GM18520 (cell line): ENCODE data around the gene LRBA.

Experiments
- ATAC-seq: cut with Tn5 transposase; IDR thresholded peaks from one replicate; pipeline ENCODE4 v1.9.1; 2021; ENCODE audit not compliant: unreplicated experiment

The LRBA gene

DNA sequence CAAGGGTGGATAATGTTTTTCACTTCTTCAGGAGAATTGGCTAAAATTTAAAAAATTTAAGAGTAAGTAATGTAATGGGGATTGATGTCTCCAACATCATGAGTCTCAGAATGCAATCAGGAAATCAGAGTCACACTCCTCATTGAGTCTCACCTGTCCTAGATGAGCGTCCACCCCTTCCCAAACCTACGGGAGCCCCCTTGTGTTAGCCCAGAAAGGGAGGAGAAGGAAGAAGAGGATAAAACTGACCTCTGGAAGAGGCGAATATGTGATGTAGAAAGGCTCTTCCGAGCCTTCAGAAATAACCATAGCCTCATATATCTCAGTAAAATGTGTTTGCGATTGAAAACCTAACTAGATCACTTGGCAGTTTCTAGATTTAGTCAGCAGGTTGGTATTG is 779.8 kb downstream of the LRBA start:
- no peak for ATAC-seq

DNA sequence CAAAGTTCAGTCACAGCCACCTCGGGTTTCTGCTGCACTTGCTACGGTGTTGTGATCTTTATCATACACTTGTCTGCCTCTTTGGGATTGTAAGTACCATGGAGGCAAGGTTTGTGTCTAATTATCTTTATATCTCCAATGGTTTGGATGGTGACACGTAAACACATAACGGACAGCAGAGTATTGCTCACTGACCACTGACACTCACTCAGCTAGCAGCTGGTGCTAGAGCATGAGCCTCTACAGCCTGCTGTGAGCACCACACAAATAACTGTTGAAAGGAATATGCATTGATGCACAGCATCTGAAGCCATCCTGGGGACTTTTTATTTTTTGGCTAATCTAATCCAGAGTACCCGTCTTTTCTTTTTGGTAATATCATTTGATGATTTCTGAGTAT is 780.8 kb downstream of the LRBA start:
- ATAC-seq: no peak

DNA sequence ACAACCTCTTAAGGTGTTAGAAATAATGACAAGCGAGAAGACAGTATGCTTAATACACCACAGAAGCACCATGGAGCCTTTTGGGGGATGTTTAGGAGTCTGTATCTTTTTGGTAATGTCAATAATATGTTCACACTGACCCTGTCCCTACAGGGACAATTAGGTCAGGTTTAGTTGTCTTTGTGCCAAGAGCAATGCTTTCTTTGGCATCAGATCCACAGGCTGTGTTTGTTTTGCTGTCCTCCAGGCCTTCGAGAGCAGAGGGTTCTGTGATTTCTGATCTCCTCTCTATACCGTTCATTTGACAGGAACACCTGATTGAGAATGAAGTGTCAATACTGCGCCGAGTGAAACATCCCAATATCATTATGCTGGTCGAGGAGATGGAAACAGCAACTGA is 783.1 kb downstream of the LRBA start:
- ATAC-seq: no peak

DNA sequence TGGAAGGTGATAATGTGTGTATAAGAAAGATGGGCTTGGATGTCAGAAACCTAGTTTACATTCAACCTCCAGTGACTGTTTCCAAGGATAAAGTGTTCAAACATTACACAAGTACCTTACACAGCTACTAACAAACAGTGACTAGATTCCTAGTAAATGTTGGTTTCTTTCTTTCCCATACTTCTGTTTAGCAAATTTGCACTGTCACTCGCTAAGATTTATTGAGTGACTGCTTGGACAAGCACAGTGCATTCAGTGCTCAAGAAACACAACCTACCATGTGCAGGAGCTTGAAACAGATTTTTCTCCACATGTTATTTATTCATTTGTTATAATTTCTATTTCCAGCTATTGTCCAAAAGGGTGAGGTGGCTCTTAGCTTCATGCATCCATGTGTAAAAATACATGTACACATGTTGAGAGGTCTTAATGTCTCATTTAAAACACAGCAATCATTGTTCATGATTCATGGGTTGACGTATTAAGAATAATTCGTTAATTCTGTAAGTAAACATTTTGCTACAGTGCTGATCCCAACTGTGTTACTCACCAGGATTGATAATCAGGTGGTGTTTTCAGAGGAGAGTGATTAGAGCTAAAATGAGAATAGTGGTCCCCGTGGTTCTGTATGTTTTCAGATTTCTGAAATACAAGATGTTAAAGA is 783.8 kb downstream of the LRBA start:
- no peak for ATAC-seq

DNA sequence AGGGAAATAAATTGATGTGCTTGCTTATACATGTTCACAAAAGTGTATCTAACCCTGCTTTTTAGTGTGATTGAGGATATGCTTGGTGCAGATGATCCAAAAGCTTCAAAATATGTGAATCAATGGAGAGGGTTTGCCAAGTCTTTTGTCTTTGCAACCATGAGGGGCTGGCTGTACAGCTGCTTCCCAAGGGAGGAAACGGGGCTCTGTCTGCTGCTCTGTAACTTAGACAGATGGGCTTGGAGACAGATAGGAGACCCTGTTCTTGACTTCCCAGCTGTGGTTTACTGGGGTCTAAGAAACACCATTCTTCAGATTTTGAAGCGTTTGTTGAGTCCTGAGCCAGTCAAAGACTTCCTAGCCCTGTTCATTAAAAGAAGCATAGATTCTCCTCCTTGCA is 784.5 kb downstream of the LRBA start:
- ATAC-seq: no peak

DNA sequence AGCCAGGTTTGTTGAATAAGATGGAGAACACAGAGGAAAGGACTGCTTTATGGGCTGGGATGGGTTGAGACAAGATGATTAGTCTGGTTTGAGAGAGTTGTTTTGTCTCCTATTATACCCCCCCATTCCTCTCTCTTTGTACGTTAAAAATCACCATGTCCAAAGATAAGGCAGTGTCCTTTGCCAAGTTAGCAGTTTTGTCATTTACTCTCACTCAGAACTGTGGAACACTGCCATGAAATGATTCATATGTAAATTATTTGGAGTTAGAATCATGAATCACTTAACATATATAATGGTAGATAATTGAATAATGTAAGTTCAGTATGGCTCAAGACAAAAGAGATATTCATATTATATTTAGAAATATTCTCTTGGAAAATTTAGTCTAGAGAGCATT is 785.6 kb downstream of the LRBA start:
- ATAC-seq: no peak

DNA sequence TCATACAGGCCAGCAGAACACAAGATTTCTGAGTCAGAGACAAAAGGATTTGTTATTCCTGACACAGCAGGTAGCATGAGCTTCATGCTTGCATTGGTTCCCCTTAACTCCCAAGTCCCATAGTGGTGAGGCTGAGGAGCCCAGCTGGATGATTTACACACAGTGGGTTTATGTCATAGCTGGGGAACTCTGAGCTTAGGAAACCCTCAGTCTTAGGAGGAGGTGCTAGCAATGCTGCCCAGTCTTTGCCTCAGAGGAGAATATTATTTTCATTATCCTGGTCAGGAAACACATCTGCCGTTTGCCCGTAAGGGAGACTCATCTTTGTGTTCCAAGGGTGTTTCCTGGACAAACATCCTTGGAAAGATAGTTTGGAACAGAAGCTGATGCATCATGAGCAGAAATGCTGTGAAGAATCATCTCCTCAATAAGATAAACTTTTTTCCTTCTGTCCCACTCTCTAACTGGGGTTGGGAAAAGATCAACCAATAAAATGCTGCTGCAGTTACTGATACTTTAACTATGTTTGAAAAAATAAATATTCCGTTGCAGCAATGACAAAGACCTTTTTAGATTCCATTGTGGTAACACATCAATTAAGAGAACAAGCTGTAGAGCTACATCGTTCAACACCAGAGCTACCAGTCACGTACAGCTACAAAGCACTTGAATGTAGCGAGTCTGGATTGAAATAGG is 790.0 kb downstream of the LRBA start:
- no peak for ATAC-seq

DNA sequence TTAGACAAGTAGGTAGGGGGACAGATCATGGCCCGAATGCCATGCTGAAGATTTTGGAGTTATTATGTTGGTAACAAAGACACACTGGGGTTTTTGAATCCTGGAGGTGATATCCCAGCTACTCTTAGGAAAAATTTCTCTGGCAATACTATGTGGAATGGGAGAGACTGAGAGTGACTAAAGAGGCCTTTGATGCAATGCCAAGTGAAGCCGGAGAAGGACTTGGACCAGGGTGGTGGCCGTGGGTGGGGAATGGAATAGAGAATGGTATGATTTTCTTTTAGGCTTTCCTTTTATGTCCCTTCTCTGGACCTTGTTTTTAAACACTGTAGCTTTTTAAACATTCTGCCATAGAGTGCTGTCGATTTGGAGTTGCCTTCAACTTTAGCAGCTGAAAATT is 795.2 kb downstream of the LRBA start:
- ATAC-seq: no peak

DNA sequence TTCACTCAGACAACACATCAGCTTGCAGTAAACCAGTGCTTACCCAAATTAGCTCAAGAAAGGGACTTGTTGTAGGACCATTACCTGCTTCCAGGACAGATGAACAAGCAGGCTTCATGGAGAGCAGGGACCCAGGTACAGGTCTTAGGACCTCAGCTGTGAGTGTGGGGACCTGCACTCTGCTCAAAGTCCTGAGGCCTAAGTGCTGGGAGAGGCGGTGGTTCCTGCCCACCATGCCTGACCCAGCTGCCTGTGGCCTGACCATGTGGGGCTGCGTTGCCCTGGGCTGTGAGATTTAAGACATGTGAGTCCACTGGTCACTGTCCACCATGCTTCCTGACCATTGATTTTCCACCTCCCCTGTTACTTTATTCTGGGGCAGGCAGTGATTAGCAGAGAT is 796.6 kb downstream of the LRBA start:
- ATAC-seq: no peak

DNA sequence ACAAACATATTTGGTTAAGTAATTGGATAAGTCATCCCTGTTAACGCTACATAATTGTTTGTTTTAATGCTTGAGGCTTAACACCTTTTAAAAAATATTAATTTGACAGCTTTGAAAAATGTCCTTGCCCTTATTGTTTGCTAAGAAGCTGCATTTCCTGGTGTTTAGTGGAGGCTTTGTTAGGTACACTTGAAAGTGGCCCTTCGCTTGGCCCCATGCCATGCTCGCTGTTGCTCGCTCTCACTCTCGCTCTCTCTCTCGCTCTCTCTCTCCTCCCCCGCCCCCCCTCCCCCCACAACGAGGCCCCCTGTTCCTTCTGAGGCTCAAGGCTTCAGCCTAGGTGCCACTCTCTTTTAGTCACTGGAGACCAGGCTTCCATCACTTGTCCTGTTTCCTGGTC is 797.3 kb downstream of the LRBA start:
- ATAC-seq: no peak

DNA sequence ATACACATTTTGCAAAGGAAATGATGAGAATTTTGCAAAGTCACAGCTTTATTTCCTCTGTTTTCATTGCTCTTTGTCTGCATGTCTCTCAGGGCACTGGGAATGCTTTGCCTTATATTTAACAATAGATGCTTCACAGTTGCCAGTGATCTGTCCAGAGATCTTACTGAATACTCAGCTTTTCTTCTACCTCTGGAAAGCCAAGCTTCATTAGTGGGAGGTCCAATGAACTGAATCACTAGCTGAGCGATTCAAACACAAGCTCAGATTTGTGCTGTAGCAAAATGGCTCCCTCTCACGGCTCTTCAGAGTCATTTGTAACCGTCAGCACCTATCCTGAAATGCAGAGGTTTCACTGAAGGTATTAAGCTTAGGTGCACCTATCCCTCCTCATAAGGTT is 797.9 kb downstream of the LRBA start:
- no peak for ATAC-seq

DNA sequence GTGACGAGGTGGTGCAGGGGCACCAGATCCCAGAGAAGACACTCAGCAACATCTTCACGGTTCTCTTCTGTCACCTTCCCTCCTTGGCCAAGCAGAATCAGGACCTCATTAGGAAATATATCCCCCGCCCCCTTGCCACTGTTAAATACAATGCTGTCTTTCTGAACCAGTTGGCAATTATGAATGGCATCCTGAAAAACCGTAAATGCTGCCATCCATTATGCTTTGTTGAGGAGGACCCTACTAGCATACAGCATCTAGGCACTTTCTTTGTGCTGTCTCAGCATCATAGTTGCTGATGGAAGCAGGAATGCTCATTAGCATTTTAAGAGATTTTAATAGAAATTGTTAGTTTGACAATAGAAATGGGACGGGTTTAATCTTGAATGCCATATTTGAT is 798.4 kb downstream of the LRBA start:
- no peak for ATAC-seq

DNA sequence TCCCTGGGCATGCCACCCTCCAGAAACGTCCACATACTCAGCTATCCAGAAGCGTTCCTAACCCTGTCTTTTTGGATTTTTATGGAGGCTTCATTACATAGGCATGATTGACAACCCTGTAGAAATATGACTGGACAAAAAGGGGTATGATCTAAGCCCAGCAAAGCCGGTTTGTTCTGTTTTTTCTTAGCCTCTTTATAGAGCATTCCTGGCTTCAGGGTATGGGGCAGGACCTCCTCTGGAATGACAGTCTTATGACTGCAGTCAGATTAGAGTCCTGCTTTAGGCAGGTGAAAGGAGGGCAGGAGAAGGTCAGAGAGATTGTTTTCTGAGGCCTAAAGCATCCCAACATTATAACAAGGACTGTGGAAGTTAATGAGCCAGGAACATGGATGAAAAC is 799.5 kb downstream of the LRBA start:
- ATAC-seq: no peak
